H9 (cell line): ENCODE data around the gene SAMD8. TPM values are rescaled to one million over a fixed set of nuclear protein-coding genes. Genes with fewer than 3 reads are reported as not detected.
A peak's percentile ranks its signal among the peaks of the same experiment; 100 is the strongest.

Source experiments
- DNase-seq: peaks from one replicate; pipeline ENCODE4 v3.0.0-alpha.2; 2017
- H2AFZ ChIP-seq: one replicate; pipeline ENCODE4 v1.6.1; 2013; ENCODE audit warnings: mild to moderate bottlenecking, low read length, control low read depth, moderate library complexity
- H2AK5ac ChIP-seq: 2 replicates; pipeline ENCODE4 v1.6.1; 2013; ENCODE audit warnings: low read length, control low read depth, mixed read lengths; ENCODE audit not compliant: insufficient read length
- H2BK120ac ChIP-seq: one replicate; pipeline ENCODE4 v1.6.1; 2013; ENCODE audit warnings: low read depth, mild to moderate bottlenecking, low read length, control low read depth, inconsistent platforms; ENCODE audit not compliant: poor library complexity, severe bottlenecking
- H2BK12ac ChIP-seq: 2 replicates; pipeline ENCODE4 v1.6.1; 2013; ENCODE audit warnings: low read length, control low read depth, mixed read lengths, low read depth; ENCODE audit not compliant: insufficient read length
- H2BK15ac ChIP-seq: 2 replicates; pipeline ENCODE4 v1.6.1; 2013; ENCODE audit warnings: low read depth, low read length, control low read depth
- H2BK20ac ChIP-seq: one replicate; pipeline ENCODE4 v1.6.1; 2013; ENCODE audit warnings: low read depth, mild to moderate bottlenecking, low read length, control low read depth, inconsistent platforms; ENCODE audit not compliant: poor library complexity, severe bottlenecking
- H2BK5ac ChIP-seq: 2 replicates; pipeline ENCODE4 v1.6.1; 2013; ENCODE audit warnings: low read length, control low read depth, mixed read lengths; ENCODE audit not compliant: insufficient read length
- H3K14ac ChIP-seq: 2 replicates; pipeline ENCODE4 v1.6.1; 2013; ENCODE audit warnings: low read length, control low read depth; ENCODE audit not compliant: insufficient read depth
- H3K18ac ChIP-seq: 2 replicates; pipeline ENCODE4 v1.6.1; 2013; ENCODE audit warnings: low read depth, mild to moderate bottlenecking, mixed read lengths, low read length, control low read depth; ENCODE audit not compliant: insufficient read length
- H3K23ac ChIP-seq: 2 replicates; pipeline ENCODE4 v1.6.1; 2013; ENCODE audit warnings: low read length, control low read depth, mixed read lengths, low read depth; ENCODE audit not compliant: insufficient read length
- H3K23me2 ChIP-seq: 2 replicates; pipeline ENCODE4 v1.6.1; 2013; ENCODE audit warnings: low read depth, mild to moderate bottlenecking, mixed read lengths, low read length, control low read depth; ENCODE audit not compliant: insufficient read length, poor library complexity, severe bottlenecking
- H3K27ac ChIP-seq: 2 replicates; pipeline ENCODE4 v1.5.1; 2013; ENCODE audit warnings: low read length, control low read depth, mixed read lengths, low read depth; ENCODE audit not compliant: insufficient read length
- H3K27me3 ChIP-seq: 2 replicates; pipeline ENCODE4 v1.6.1; 2013; ENCODE audit warnings: low read length, control low read depth, inconsistent platforms; ENCODE audit not compliant: insufficient read depth
- H3K4ac ChIP-seq: 2 replicates; pipeline ENCODE4 v1.6.1; 2013; ENCODE audit warnings: low read depth, mild to moderate bottlenecking, control low read depth, inconsistent platforms, low read length, moderate library complexity
- H3K4me1 ChIP-seq: 2 replicates; pipeline ENCODE4 v1.6.1; 2013; ENCODE audit warnings: low read length, control low read depth, inconsistent platforms; ENCODE audit not compliant: insufficient read depth
- H3K4me2 ChIP-seq: 2 replicates; pipeline ENCODE4 v1.6.1; 2013; ENCODE audit warnings: low read length, control low read depth, mixed read lengths; ENCODE audit not compliant: insufficient read length, insufficient read depth
- H3K56ac ChIP-seq: 2 replicates; pipeline ENCODE4 v1.6.1; 2013; ENCODE audit warnings: low read depth, mild to moderate bottlenecking, mixed read lengths, low read length, control low read depth; ENCODE audit not compliant: insufficient read length
- H3K79me1 ChIP-seq: 2 replicates; pipeline ENCODE4 v1.6.1; 2013; ENCODE audit warnings: low read depth, mild to moderate bottlenecking, moderate library complexity, low read length, control low read depth, inconsistent platforms; ENCODE audit not compliant: insufficient read depth, poor library complexity, severe bottlenecking
- H3K79me2 ChIP-seq: 2 replicates; pipeline ENCODE4 v1.6.1; 2013; ENCODE audit warnings: low read length, control low read depth, inconsistent platforms; ENCODE audit not compliant: insufficient read depth
- H3K9ac ChIP-seq: 2 replicates; pipeline ENCODE4 v1.6.1; 2013; ENCODE audit warnings: low read length, control low read depth, mixed read lengths; ENCODE audit not compliant: insufficient read length; ENCODE audit errors: extremely low read depth
- H3K9me3 ChIP-seq: one replicate; pipeline ENCODE4 v1.6.1; 2013; ENCODE audit warnings: low read depth, low read length, inconsistent platforms; ENCODE audit not compliant: control insufficient read depth
- H3T11ph ChIP-seq: one replicate; pipeline ENCODE4 v1.6.1; 2013; ENCODE audit warnings: mild to moderate bottlenecking, low read length, control low read depth, inconsistent platforms
- H4K20me1 ChIP-seq: one replicate; pipeline ENCODE4 v1.6.1; 2013; ENCODE audit not compliant: control insufficient read depth, insufficient read length, insufficient read depth
- H4K5ac ChIP-seq: 2 replicates; pipeline ENCODE4 v1.6.1; 2013; ENCODE audit warnings: low read depth, mild to moderate bottlenecking, mixed read lengths, low read length, control low read depth; ENCODE audit not compliant: insufficient read length
- H4K8ac ChIP-seq: replicated peaks from 2 replicates; pipeline ENCODE4 v1.6.1; 2013; ENCODE audit warnings: low read length, control low read depth, mixed read lengths, low read depth; ENCODE audit not compliant: insufficient read length
- H4K91ac ChIP-seq: 2 replicates; pipeline ENCODE4 v1.6.1; 2013; ENCODE audit warnings: low read depth, mild to moderate bottlenecking, moderate library complexity, mixed read lengths, low read length, control low read depth; ENCODE audit not compliant: insufficient read length
- H3K27ac Mint-ChIP-seq, 3 experiments: 2 replicates in 2 of 3; 3 replicates in 1 of 3; pipeline ENCODE4 v1.8.0; 2020 to 2021; ENCODE audit warnings: mixed read lengths in 3 of 3, mild to moderate bottlenecking in 1 of 3, moderate library complexity in 1 of 3
- H3K27me3 Mint-ChIP-seq: 2 replicates; pipeline ENCODE4 v1.8.0; 2021; ENCODE audit warnings: low read depth, mild to moderate bottlenecking, moderate library complexity, mixed read lengths
- H3K36me3 Mint-ChIP-seq, 3 experiments: 2 replicates in 2 of 3; 3 replicates in 1 of 3; pipeline ENCODE4 v1.8.0; 2020 to 2021; ENCODE audit warnings: low read depth in 3 of 3, mixed read lengths in 3 of 3; ENCODE audit not compliant: insufficient read depth in 1 of 3
- H3K4me1 Mint-ChIP-seq, 2 experiments: 2 replicates each; pipeline ENCODE4 v1.8.0; 2020; ENCODE audit warnings: mixed read lengths in 2 of 2
- H3K4me3 Mint-ChIP-seq, 2 experiments: 2 replicates in 1 of 2; 3 replicates in 1 of 2; pipeline ENCODE4 v1.8.0; 2020 to 2021; ENCODE audit warnings: mild to moderate bottlenecking in 2 of 2, mixed read lengths in 2 of 2, moderate library complexity in 1 of 2
- H3K9me3 Mint-ChIP-seq, 2 experiments: 2 replicates in 1 of 2; 3 replicates in 1 of 2; pipeline ENCODE4 v1.8.0; 2020; ENCODE audit warnings: mild to moderate bottlenecking in 2 of 2, mixed read lengths in 2 of 2, moderate library complexity in 1 of 2
- CTCF ChIP-seq: fragments of 200-600 bp; sonication (generic); conservative IDR thresholded peaks from 3 replicates; pipeline ENCODE4 v1.8.0; 2021; ENCODE audit warnings: antibody characterized with exemption, mild to moderate bottlenecking
- WGBS: extraction: QIAGEN DNeasy Blood & Tissue Kit; methylation state at CpG from one replicate; pipeline ENCODE4 v1.1.7; 2013; ENCODE audit warnings: missing lambda C conversion rate, low lambda C conversion rate, mixed read lengths; ENCODE audit not compliant: insufficient read length; ENCODE audit errors: extremely low coverage; 5-methylcytosine and 5-hydroxymethylcytosine counted together
- total RNA-seq: library from RNA; stranded (reverse); gene quantifications from 2 replicates; pipeline ENCODE4 v1.2.1, GENCODE V29; 2021

The SAMD8 gene
- total RNA-seq, 1 experiment from 2014 or later = 18.8 TPM

- H3T11ph ChIP-seq = no peak overlapping the region
- Mint-ChIP-seq H3K27ac (0 out of 7 replicates have a peak overlapping the region, but pooled peaks of 1 of the 3 experiments have one; percentile 41), H3K36me3 (peaks cover 0 to 12% (median 10%) of the 10 kb centered on the region in 3 experiments; a peak in 6 of 7 replicates), H3K4me3 (no peak overlapping the region), H3K9me3 (no peaks in the 10 kb centered on the region), H3K4me1 (no peaks in the 10 kb centered on the region; a peak in 1 of 4 replicates), H3K27me3 (no peaks in the 10 kb centered on the region)
- H3K4ac ChIP-seq = no peak overlapping the region
- H3K18ac ChIP-seq = no peak overlapping the region
- no CpG with 5 or more reads among the region's 4 CpGs for WGBS
- no peak overlapping the region for H3K4me2 ChIP-seq
- H3K14ac ChIP-seq = no peak overlapping the region
- no peak overlapping the region for H2BK120ac ChIP-seq
- no peaks in the 10 kb centered on the region for H3K23me2 ChIP-seq
- no peaks in the 10 kb centered on the region for H3K79me1 ChIP-seq
- no peak overlapping the region for H2BK15ac ChIP-seq
- H3K9ac ChIP-seq = no peak overlapping the region
- no peak overlapping the region for H3K56ac ChIP-seq
- no peaks in the 10 kb centered on the region for H3K9me3 ChIP-seq
- H3K27me3 ChIP-seq = no peaks in the 10 kb centered on the region
- no peak overlapping the region for H2AK5ac ChIP-seq
- no peak overlapping the region for H2BK5ac ChIP-seq
- TF ChIP-seq CTCF = no peak
- no peak overlapping the region for H4K5ac ChIP-seq
- H4K91ac ChIP-seq = no peak overlapping the region
- H2BK20ac ChIP-seq = no peak overlapping the region
- H4K20me1 ChIP-seq = no peaks in the 10 kb centered on the region
- H3K79me2 ChIP-seq = no peaks in the 10 kb centered on the region
- H3K23ac ChIP-seq = no peak overlapping the region
- H3K27ac ChIP-seq = no peak overlapping the region
- DNase-seq = no peak
- no peaks in the 10 kb centered on the region for H3K4me1 ChIP-seq
- H2AFZ ChIP-seq = no peak overlapping the region
- H2BK12ac ChIP-seq = no peak overlapping the region
- no peak overlapping the region for H4K8ac ChIP-seq
Observed at GRCh38 chr10:75159519-75159918, 48.1 kb downstream of the SAMD8 start.
